ENCODE data around the gene NET1. TPM values are rescaled to one million over a fixed set of nuclear protein-coding genes. Genes with fewer than 3 reads are reported as not detected.

Gene NET1, protein sequence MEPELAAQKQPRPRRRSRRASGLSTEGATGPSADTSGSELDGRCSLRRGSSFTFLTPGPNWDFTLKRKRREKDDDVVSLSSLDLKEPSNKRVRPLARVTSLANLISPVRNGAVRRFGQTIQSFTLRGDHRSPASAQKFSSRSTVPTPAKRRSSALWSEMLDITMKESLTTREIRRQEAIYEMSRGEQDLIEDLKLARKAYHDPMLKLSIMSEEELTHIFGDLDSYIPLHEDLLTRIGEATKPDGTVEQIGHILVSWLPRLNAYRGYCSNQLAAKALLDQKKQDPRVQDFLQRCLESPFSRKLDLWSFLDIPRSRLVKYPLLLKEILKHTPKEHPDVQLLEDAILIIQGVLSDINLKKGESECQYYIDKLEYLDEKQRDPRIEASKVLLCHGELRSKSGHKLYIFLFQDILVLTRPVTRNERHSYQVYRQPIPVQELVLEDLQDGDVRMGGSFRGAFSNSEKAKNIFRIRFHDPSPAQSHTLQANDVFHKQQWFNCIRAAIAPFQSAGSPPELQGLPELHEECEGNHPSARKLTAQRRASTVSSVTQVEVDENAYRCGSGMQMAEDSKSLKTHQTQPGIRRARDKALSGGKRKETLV
- 63.1 and 64.5 TPM in 2 replicates for total RNA-seq (2014; rRNA removed; shearing (Covaris generic))

DNA sequence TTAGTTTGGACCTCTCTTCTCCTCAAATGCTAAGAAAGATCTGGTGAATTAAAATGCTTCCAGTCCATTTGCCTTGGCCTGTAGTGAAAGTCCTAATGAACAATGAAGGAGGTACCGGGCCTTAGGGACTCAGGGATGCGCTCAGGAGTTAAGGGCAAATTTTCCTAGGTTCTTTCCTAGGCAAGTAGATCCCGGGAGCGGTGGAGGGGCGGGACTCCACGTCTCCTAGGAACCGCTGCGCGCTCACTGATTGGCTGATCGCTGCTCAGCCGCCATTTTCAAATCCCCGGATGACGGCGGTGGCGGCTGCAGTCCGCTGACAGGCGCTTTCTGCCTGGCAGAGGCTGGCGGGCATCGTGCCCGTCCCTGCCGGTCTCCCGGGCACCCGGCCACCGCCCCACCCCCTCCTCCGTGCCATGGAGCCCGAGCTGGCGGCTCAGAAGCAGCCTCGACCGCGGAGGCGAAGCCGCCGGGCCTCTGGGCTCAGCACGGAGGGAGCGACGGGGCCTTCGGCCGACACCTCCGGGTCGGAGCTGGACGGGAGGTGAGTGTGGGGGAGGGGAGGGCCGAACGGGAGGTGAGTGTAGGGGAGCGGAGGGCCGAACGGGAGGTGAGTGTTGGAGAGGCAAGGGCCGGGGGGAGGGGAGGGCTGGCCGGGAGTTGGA, at the start of gene NET1:
Gene NET1 (plus strand): TSS at position 281 of the 665 bp plus-strand sequence. CDS start 136 bp downstream, at position 417.

DNA sequence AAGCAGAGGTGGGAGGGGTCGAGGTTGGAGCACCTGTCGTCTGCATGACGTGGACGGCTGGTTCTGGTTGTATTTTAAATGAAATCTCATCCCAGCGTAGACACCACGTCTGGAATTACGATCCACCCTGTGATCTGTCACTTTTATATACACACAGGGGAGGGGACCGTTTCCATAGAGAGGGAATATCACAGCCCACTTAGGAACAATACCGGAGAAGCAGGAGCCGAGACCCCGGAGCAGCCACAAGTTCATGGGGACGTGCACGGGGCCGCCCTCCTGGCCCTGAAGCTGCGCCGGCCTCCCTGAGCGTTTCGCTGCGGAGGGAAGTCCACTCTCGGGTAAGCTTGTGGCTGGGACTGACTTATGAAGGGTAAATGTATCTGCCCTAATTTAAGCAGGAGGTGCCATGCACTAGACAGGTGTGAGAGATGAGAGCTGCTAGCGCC, 47.4 kb upstream of the NET1 start, which contains the start of gene UCN3:
Gene UCN3 (plus strand): TSS at position 77 of the 449 bp plus-strand sequence. CDS start 8,755 bp downstream, outside the sequence.

DNA sequence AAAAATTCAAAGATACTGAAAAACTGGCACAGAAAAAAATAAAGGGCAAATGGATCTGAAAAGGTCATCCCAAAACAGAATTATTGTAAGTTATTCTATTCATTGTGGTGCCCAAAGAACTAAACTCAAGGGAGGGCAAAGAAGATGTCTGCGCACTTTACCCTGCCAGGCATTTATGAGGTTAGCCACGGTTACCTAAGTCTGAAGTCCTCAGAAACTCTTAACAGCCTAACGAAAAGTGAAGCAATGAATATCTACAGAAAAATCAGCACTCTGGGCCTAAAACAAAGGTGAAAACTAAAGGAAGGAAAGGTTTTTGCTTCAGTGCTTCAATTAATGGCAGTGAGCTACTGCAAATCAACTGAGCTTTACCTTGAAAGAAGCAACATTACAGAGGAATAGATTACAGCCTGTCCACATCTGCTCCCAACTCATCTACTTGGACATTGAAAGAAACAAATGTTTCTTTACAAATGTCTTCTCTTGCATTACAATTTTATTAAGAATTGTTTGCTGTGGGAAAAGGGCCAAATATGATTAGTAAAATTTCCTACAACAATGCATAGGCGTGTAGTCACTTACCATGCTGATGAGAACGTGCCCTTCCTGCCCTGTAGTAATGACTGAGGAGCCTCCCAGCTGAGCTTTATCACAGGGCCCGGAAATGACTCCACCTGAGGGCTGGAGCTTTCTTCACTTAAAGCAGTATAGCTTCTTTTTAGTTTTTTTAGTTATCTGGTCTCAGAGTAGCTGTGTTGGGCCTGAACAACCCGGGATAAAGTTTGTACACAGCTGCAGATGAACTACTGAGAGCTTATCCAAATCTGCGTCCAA, 7.9 kb upstream of the NET1 start, which contains the start of gene TUBAL3:
Gene TUBAL3 (minus strand): TSS at position 621 of the 834 bp plus-strand sequence. CDS start 36 bp downstream, at position 585.

DNA sequence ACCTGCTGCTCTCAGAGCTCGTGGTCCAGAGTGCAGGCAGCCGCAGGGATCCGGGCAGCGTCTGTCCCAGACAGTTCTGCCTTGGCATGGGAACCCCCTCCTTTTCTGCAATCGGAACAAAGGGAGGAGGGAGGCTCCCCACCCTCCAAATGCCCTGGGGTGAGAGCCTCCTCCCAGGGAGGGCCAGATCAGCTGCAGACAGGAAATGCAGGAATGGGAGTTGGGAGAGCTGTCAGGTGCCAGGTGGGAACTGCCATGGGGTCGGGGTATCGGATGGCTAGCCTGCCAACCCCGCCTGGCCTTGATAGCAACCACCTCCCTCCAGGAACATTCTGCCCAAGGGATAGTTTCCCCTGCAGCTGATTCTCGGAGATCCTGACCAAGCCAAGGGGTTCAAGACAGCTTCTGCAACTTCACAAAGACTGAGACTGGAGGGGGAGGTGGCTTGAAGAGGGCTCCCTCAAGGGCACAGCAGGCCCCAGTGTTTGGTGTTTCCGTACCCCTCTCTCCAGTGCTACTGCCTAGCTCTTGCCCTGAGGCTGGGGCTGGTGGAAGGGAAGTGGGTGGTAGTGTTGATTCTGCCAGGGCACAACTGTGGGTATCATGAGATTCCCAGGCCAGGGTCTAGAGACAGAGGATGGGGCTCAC, 87.3 kb downstream of the NET1 start, which contains the start of gene CALML5:
Gene CALML5 (minus strand): TSS at position 78 of the 648 bp plus-strand sequence. CDS start 132 bp downstream, outside the sequence.

Other genes starting within 250 kb of the NET1 start
- 0.21 TPM in 1 of 2 replicates, not detected in the other for gene AKR1C8, start 227.4 kb upstream of the NET1 start, total RNA-seq (2014; rRNA removed; shearing (Covaris generic))
- not detected in 2 replicates for gene AKR1C4, start 215.7 kb upstream of the NET1 start, total RNA-seq (2014; rRNA removed; shearing (Covaris generic))
- gene UCN3, start 47.6 kb upstream of the NET1 start, total RNA-seq (2014; rRNA removed; shearing (Covaris generic)), result not detected in 2 replicates
- not detected in 2 replicates for gene TUBAL3, start 7.7 kb upstream of the NET1 start, total RNA-seq (2014; rRNA removed; shearing (Covaris generic))
- gene CALML5, start 87.0 kb downstream of the NET1 start, total RNA-seq (2014; rRNA removed; shearing (Covaris generic)), result not detected in 2 replicates
- not detected in 2 replicates for gene CALML3, start 112.4 kb downstream of the NET1 start, total RNA-seq (2014; rRNA removed; shearing (Covaris generic))